ENCODE measurements around the gene TOLLIP.

TOLLIP gene

GRCh38 chr11:1242289-1242688 lies 67.1 kb downstream of the TOLLIP start:
- H3K36me3 ChIP-seq (ENCODE audit: control insufficient read depth, insufficient read depth, low read length), result no peaks in the 10 kb centered on the region
- no peaks in the 10 kb centered on the region for H3K4me1 ChIP-seq (ENCODE audit: control insufficient read depth, insufficient read depth, low read length)
- no peaks in the 10 kb centered on the region for H3K27me3 ChIP-seq (ENCODE audit: control insufficient read depth, insufficient read depth, low read length)
- H3K9me3 ChIP-seq (ENCODE audit: control insufficient read depth, insufficient read depth, low read length), result no peaks in the 10 kb centered on the region
- no peak overlapping the region for H3K9ac ChIP-seq (ENCODE audit: low read depth, low read length)
- H3K4me3 ChIP-seq (ENCODE audit: low read depth, low read length), result no peak overlapping the region

GRCh38 chr11:1241706-1242105 lies 67.7 kb downstream of the TOLLIP start:
- Histone ChIP-seq H3K9me3 (ENCODE audit: control insufficient read depth, insufficient read depth, low read length) (no peaks in the 10 kb centered on the region), H3K36me3 (ENCODE audit: control insufficient read depth, insufficient read depth, low read length) (no peaks in the 10 kb centered on the region), H3K4me1 (ENCODE audit: control insufficient read depth, insufficient read depth, low read length) (no peaks in the 10 kb centered on the region), H3K4me3 (ENCODE audit: low read depth, low read length) (no peak overlapping the region), H3K9ac (ENCODE audit: low read depth, low read length) (no peak overlapping the region), H3K27me3 (ENCODE audit: control insufficient read depth, insufficient read depth, low read length) (no peaks in the 10 kb centered on the region)

GRCh38 chr11:1240771-1241170 lies 68.7 kb downstream of the TOLLIP start:
- Histone ChIP-seq H3K4me1 (ENCODE audit: control insufficient read depth, insufficient read depth, low read length) (no peaks in the 10 kb centered on the region), H3K9ac (ENCODE audit: low read depth, low read length) (no peak overlapping the region), H3K4me3 (ENCODE audit: low read depth, low read length) (no peak overlapping the region), H3K27me3 (ENCODE audit: control insufficient read depth, insufficient read depth, low read length) (no peaks in the 10 kb centered on the region), H3K9me3 (ENCODE audit: control insufficient read depth, insufficient read depth, low read length) (no peaks in the 10 kb centered on the region), H3K36me3 (ENCODE audit: control insufficient read depth, insufficient read depth, low read length) (no peaks in the 10 kb centered on the region)

GRCh38 chr11:1239596-1240205 lies 69.7 kb downstream of the TOLLIP start:
- Histone ChIP-seq H3K4me1 (ENCODE audit: control insufficient read depth, insufficient read depth, low read length) (no peaks in the 10 kb centered on the region), H3K4me3 (ENCODE audit: low read depth, low read length) (no peak overlapping the region), H3K9ac (ENCODE audit: low read depth, low read length) (no peak overlapping the region), H3K36me3 (ENCODE audit: control insufficient read depth, insufficient read depth, low read length) (no peaks in the 10 kb centered on the region), H3K9me3 (ENCODE audit: control insufficient read depth, insufficient read depth, low read length) (no peaks in the 10 kb centered on the region), H3K27me3 (ENCODE audit: control insufficient read depth, insufficient read depth, low read length) (no peaks in the 10 kb centered on the region)

- Histone ChIP-seq H3K4me1 (ENCODE audit: control insufficient read depth, insufficient read depth, low read length) (no peaks in the 10 kb centered on the region), H3K9me3 (ENCODE audit: control insufficient read depth, insufficient read depth, low read length) (no peaks in the 10 kb centered on the region), H3K36me3 (ENCODE audit: control insufficient read depth, insufficient read depth, low read length) (no peaks in the 10 kb centered on the region), H3K9ac (ENCODE audit: low read depth, low read length) (no peak overlapping the region), H3K27me3 (ENCODE audit: control insufficient read depth, insufficient read depth, low read length) (no peaks in the 10 kb centered on the region), H3K4me3 (ENCODE audit: low read depth, low read length) (no peak overlapping the region)
Measured at GRCh38 chr11:1238767-1239595, 70.5 kb downstream of the TOLLIP start.

- Histone ChIP-seq H3K9ac (ENCODE audit: low read depth, low read length) (no peak overlapping the region), H3K36me3 (ENCODE audit: control insufficient read depth, insufficient read depth, low read length) (no peaks in the 10 kb centered on the region), H3K4me3 (ENCODE audit: low read depth, low read length) (no peak overlapping the region), H3K4me1 (ENCODE audit: control insufficient read depth, insufficient read depth, low read length) (no peaks in the 10 kb centered on the region), H3K9me3 (ENCODE audit: control insufficient read depth, insufficient read depth, low read length) (no peaks in the 10 kb centered on the region), H3K27me3 (ENCODE audit: control insufficient read depth, insufficient read depth, low read length) (no peaks in the 10 kb centered on the region)
Measured at GRCh38 chr11:1237851-1238250, 71.6 kb downstream of the TOLLIP start.

- H3K4me1 ChIP-seq (ENCODE audit: control insufficient read depth, insufficient read depth, low read length), result no peaks in the 10 kb centered on the region
- H3K27me3 ChIP-seq (ENCODE audit: control insufficient read depth, insufficient read depth, low read length), result no peaks in the 10 kb centered on the region
- no peaks in the 10 kb centered on the region for H3K36me3 ChIP-seq (ENCODE audit: control insufficient read depth, insufficient read depth, low read length)
- H3K9ac ChIP-seq (ENCODE audit: low read depth, low read length), result no peak overlapping the region
- H3K4me3 ChIP-seq (ENCODE audit: low read depth, low read length), result no peak overlapping the region
- H3K9me3 ChIP-seq (ENCODE audit: control insufficient read depth, insufficient read depth, low read length), result no peaks in the 10 kb centered on the region
Measured at GRCh38 chr11:1237128-1237580, 72.3 kb downstream of the TOLLIP start.

GRCh38 chr11:1236316-1237127 lies 72.9 kb downstream of the TOLLIP start:
- H3K36me3 ChIP-seq (ENCODE audit: control insufficient read depth, insufficient read depth, low read length), result no peaks in the 10 kb centered on the region
- no peak overlapping the region for H3K9ac ChIP-seq (ENCODE audit: low read depth, low read length)
- H3K4me3 ChIP-seq (ENCODE audit: low read depth, low read length), result no peak overlapping the region
- no peaks in the 10 kb centered on the region for H3K9me3 ChIP-seq (ENCODE audit: control insufficient read depth, insufficient read depth, low read length)
- H3K4me1 ChIP-seq (ENCODE audit: control insufficient read depth, insufficient read depth, low read length), result no peaks in the 10 kb centered on the region
- H3K27me3 ChIP-seq (ENCODE audit: control insufficient read depth, insufficient read depth, low read length), result no peaks in the 10 kb centered on the region

- H3K9me3 ChIP-seq (ENCODE audit: control insufficient read depth, insufficient read depth, low read length), result no peaks in the 10 kb centered on the region
- H3K4me1 ChIP-seq (ENCODE audit: control insufficient read depth, insufficient read depth, low read length), result no peaks in the 10 kb centered on the region
- H3K9ac ChIP-seq (ENCODE audit: low read depth, low read length), result no peak overlapping the region
- H3K27me3 ChIP-seq (ENCODE audit: control insufficient read depth, insufficient read depth, low read length), result no peaks in the 10 kb centered on the region
- H3K4me3 ChIP-seq (ENCODE audit: low read depth, low read length), result no peak overlapping the region
- no peaks in the 10 kb centered on the region for H3K36me3 ChIP-seq (ENCODE audit: control insufficient read depth, insufficient read depth, low read length)
Measured at GRCh38 chr11:1235901-1236315, 73.5 kb downstream of the TOLLIP start.

- H3K4me3 ChIP-seq (ENCODE audit: low read depth, low read length), result no peak overlapping the region
- no peaks in the 10 kb centered on the region for H3K9me3 ChIP-seq (ENCODE audit: control insufficient read depth, insufficient read depth, low read length)
- H3K9ac ChIP-seq (ENCODE audit: low read depth, low read length), result no peak overlapping the region
- H3K27me3 ChIP-seq (ENCODE audit: control insufficient read depth, insufficient read depth, low read length), result no peaks in the 10 kb centered on the region
- H3K4me1 ChIP-seq (ENCODE audit: control insufficient read depth, insufficient read depth, low read length), result no peaks in the 10 kb centered on the region
- H3K36me3 ChIP-seq (ENCODE audit: control insufficient read depth, insufficient read depth, low read length), result no peaks in the 10 kb centered on the region
Measured at GRCh38 chr11:1235306-1235900, 74.0 kb downstream of the TOLLIP start.

- no peaks in the 10 kb centered on the region for H3K9me3 ChIP-seq (ENCODE audit: control insufficient read depth, insufficient read depth, low read length)
- no peak overlapping the region for H3K4me3 ChIP-seq (ENCODE audit: low read depth, low read length)
- no peaks in the 10 kb centered on the region for H3K36me3 ChIP-seq (ENCODE audit: control insufficient read depth, insufficient read depth, low read length)
- no peaks in the 10 kb centered on the region for H3K4me1 ChIP-seq (ENCODE audit: control insufficient read depth, insufficient read depth, low read length)
- H3K27me3 ChIP-seq (ENCODE audit: control insufficient read depth, insufficient read depth, low read length), result no peaks in the 10 kb centered on the region
- no peak overlapping the region for H3K9ac ChIP-seq (ENCODE audit: low read depth, low read length)
Measured at GRCh38 chr11:1234771-1235305, 74.6 kb downstream of the TOLLIP start.

Measured in iPS-15b (cell line).